Measurements from ENCODE around the gene ZNF576. TPM values are rescaled to one million over a fixed set of nuclear protein-coding genes. Genes with fewer than 3 reads are reported as not detected.

Gene ZNF576
- total and polyA plus RNA-seq, 2 donors (not counting 1 experiment from before 2014, with no cell fraction given): 7.9 to 17.3 TPM

DNA sequence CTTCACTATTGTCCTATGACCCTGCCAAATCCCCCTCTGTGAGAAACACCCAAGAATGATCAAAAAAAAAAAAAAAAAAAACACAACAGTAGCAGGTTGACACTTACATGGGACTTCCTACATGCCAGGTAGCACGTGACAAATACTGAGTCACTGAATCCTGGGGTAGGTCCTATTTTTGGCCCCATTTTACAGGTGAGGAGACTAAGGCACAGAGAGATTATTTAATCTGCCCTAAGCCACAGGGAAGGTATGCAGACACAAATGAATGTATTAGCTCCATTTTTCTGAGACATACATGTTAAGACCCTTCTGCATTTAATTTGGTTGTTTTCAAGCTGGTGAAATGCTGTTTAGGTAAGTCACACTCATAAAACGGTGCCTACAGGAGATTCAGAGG is 47.7 kb upstream of the ZNF576 start:
- H2AFZ ChIP-seq (ENCODE audit: insufficient read depth, low read depth, low read length, poor library complexity, severe bottlenecking): no peak overlapping the region
- no peaks in the 10 kb centered on the region for H3K4me1 Mint-ChIP-seq
- WGBS (ENCODE audit: insufficient coverage): 100% methylated on average over 1 of the region's 2 CpGs
- CTCF ChIA-PET: interaction anchor here (0.7 kb wide), 1 partner anchor 124 kb away, joined by 3 read pairs; no protein-coding TSS in a partner anchor
- H3K27ac ChIP-seq (ENCODE audit: low read length in 2 of 2): no peak overlapping the region
- no peak overlapping the region for H3K4me2 ChIP-seq (replicated peaks; ENCODE audit: low read depth, low read length, poor library complexity, severe bottlenecking)
- DNase-seq (no peak), ATAC-seq (ENCODE audit: low read depth) (no peak)
- no peaks in the 10 kb centered on the region for H3K27me3 Mint-ChIP-seq
- H3K9ac ChIP-seq (ENCODE audit: low read length): no peak overlapping the region
- H3K79me2 ChIP-seq (ENCODE audit: control insufficient read depth, insufficient read depth, low read length): peaks cover 6% of the 10 kb centered on the region
- H3K9me3 ChIP-seq (ENCODE audit: control extremely low read depth in 1 of 3, control insufficient read depth in 2 of 3, insufficient read depth in 1 of 3, low read length in 2 of 3): no peaks in the 10 kb centered on the region
- TF ChIP-seq, protein P1, sequence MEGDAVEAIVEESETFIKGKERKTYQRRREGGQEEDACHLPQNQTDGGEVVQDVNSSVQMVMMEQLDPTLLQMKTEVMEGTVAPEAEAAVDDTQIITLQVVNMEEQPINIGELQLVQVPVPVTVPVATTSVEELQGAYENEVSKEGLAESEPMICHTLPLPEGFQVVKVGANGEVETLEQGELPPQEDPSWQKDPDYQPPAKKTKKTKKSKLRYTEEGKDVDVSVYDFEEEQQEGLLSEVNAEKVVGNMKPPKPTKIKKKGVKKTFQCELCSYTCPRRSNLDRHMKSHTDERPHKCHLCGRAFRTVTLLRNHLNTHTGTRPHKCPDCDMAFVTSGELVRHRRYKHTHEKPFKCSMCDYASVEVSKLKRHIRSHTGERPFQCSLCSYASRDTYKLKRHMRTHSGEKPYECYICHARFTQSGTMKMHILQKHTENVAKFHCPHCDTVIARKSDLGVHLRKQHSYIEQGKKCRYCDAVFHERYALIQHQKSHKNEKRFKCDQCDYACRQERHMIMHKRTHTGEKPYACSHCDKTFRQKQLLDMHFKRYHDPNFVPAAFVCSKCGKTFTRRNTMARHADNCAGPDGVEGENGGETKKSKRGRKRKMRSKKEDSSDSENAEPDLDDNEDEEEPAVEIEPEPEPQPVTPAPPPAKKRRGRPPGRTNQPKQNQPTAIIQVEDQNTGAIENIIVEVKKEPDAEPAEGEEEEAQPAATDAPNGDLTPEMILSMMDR (IDR thresholded peaks at IDR 0.05): no peak
- no peak for TF ChIP-seq EZH2 (IDR thresholded peaks at IDR 0.05; ENCODE audit: borderline replicate concordance, insufficient read depth, low read depth, low read length, poor library complexity, severe bottlenecking)
- H4K20me1 ChIP-seq (ENCODE audit: control insufficient read depth, insufficient read depth, low read length, poor library complexity, severe bottlenecking): peaks cover 15% of the 10 kb centered on the region
- H3K4me3 ChIP-seq (ENCODE audit: control extremely low read depth in 1 of 5, extremely low read depth in 1 of 5, insufficient read depth in 1 of 5, low read depth in 2 of 5, low read length in 4 of 5): no peak overlapping the region
- no peaks in the 10 kb centered on the region for H3K9me3 Mint-ChIP-seq (ENCODE audit: insufficient read depth)
- no peak overlapping the region for H3K4me3 Mint-ChIP-seq
- no peaks in the 10 kb centered on the region for H3K4me1 ChIP-seq (ENCODE audit: control insufficient read depth in 2 of 2, insufficient read depth in 2 of 2, low read length in 2 of 2)
- intact Hi-C loops (cut with micrococcal nuclease): no loop called here
- POLR2A ChIA-PET: no interaction called here
- no peak overlapping the region for H3K27ac Mint-ChIP-seq
- H3K36me3 ChIP-seq (replicated peaks in 1 of 2; ENCODE audit: control extremely low read depth in 1 of 2, control insufficient read depth in 1 of 2, extremely low read depth in 1 of 2, insufficient read depth in 2 of 2, low read length in 1 of 2): peaks cover 3 to 66% of the 10 kb centered on the region in 2 experiments
- no peaks in the 10 kb centered on the region for H3K27me3 ChIP-seq (replicated peaks in 1 of 4; ENCODE audit: control extremely low read depth in 1 of 4, control insufficient read depth in 3 of 4, insufficient read depth in 4 of 4, low read length in 3 of 4)

DNA sequence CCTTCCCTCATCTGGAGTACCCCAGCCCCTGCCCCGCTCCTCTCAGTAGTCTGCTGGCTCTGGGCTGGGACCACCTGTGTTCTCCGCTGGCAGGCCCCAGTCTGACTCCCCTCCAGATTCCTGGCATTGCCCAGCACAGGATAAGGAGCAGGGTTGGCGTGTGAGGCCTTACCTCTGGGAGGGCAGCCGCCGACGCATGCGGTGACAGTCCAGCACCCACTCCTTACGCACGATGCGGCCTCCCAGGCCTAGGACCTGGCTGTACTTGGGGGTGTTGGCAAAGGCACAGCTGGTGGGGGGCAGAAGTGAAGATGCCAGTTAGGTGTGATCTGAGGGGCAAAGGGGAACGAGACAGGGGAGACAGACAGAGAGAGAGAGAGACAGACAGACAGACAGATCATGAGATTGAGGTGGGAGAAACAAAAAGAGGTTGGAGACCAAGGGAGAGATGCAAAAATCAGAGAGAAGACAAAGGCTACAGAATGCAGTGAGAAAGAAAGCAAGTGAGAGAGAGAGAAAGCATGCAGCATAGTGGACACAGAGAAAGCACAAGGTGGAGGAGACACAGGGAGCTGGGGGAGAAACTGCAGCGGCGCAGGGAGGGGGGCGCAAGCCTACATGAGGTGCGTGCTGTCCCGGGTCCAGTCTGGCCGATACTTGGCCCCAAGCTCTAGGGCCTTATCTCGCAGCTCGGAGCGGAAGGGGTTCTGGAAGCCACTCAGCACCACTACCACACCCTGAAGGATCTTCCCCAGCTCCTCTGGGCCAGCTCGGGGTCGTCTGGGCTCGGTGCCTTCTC is 44.8 kb upstream of the ZNF576 start:
- H3K36me3 ChIP-seq (replicated peaks in 1 of 2; ENCODE audit: control extremely low read depth in 1 of 2, control insufficient read depth in 1 of 2, extremely low read depth in 1 of 2, insufficient read depth in 2 of 2, low read length in 1 of 2): peaks cover 7 to 70% of the 10 kb centered on the region in 2 experiments
- CTCF ChIA-PET: interaction anchor here (8.9 kb wide), 1 partner anchor 43 kb away, joined by 126 read pairs; the partner anchor contains the start of genes IRGQ and ZNF576

More for the DNA sequence above, 44.8 kb upstream of the ZNF576 start:
- no peak overlapping the region for H2AFZ ChIP-seq (ENCODE audit: insufficient read depth, low read depth, low read length, poor library complexity, severe bottlenecking)
- no peak overlapping the region for H3K27ac ChIP-seq (ENCODE audit: low read length in 2 of 2)
- intact Hi-C loops (cut with micrococcal nuclease): no loop called here
- TF ChIP-seq, protein P1 (IDR thresholded peaks at IDR 0.05): no peak
- TF ChIP-seq EZH2 (IDR thresholded peaks at IDR 0.05; ENCODE audit: borderline replicate concordance, insufficient read depth, low read depth, low read length, poor library complexity, severe bottlenecking): no peak
- peaks cover 0 to 9% of the 10 kb centered on the region in 2 donors for H3K4me1 ChIP-seq (ENCODE audit: control insufficient read depth in 2 of 2, insufficient read depth in 2 of 2, low read length in 2 of 2)
- H3K79me2 ChIP-seq (ENCODE audit: control insufficient read depth, insufficient read depth, low read length): peaks cover 29% of the 10 kb centered on the region
- Mint-ChIP-seq H3K4me3 (no peak overlapping the region), H3K27me3 (no peaks in the 10 kb centered on the region), H3K9me3 (ENCODE audit: insufficient read depth) (no peaks in the 10 kb centered on the region), H3K27ac (no peak overlapping the region), H3K4me1 (peaks cover 7% of the 10 kb centered on the region)
- no peaks in the 10 kb centered on the region for H3K27me3 ChIP-seq (replicated peaks in 1 of 4; ENCODE audit: control extremely low read depth in 1 of 4, control insufficient read depth in 3 of 4, insufficient read depth in 4 of 4, low read length in 3 of 4)
- 93% methylated on average over 20 of the region's 23 CpGs for WGBS (ENCODE audit: insufficient coverage)
- no peak overlapping the region for H3K4me3 ChIP-seq (ENCODE audit: control extremely low read depth in 1 of 5, extremely low read depth in 1 of 5, insufficient read depth in 1 of 5, low read depth in 2 of 5, low read length in 4 of 5)
- no peak for DNase-seq
- no peak overlapping the region for H3K9ac ChIP-seq (ENCODE audit: low read length)
- peaks cover 28% of the 10 kb centered on the region for H4K20me1 ChIP-seq (ENCODE audit: control insufficient read depth, insufficient read depth, low read length, poor library complexity, severe bottlenecking)
- no peaks in the 10 kb centered on the region for H3K9me3 ChIP-seq (ENCODE audit: control extremely low read depth in 1 of 3, control insufficient read depth in 2 of 3, insufficient read depth in 1 of 3, low read length in 2 of 3)
- POLR2A ChIA-PET: no interaction called here
- H3K4me2 ChIP-seq (replicated peaks; ENCODE audit: low read depth, low read length, poor library complexity, severe bottlenecking): no peak overlapping the region
- no peak for ATAC-seq (ENCODE audit: low read depth)
